ENCODE results near the gene IRF2.

- TF ChIP-seq GTF2F1 (IDR thresholded peaks at IDR 0.05; ENCODE audit: borderline replicate concordance, low read depth, low read length) (no peak), EP300 (IDR thresholded peaks at IDR 0.05; ENCODE audit: borderline replicate concordance in 1 of 2, low read depth in 2 of 2, low read length in 2 of 2) (no peak), CTCF (IDR thresholded peaks at IDR 0.05; ENCODE audit: control extremely low read depth in 1 of 3, insufficient read depth in 1 of 3, low read depth in 1 of 3, low read length in 3 of 3) (no peak), POLR2A (IDR thresholded peaks at IDR 0.05; ENCODE audit: control extremely low read depth in 1 of 2, low read depth in 2 of 2, low read length in 2 of 2) (no peak), SRF (IDR thresholded peaks at IDR 0.05; ENCODE audit: low read depth, low read length) (no peak), KDM5A (IDR thresholded peaks at IDR 0.05; ENCODE audit: low read length) (no peak), SUZ12 (IDR thresholded peaks at IDR 0.05; ENCODE audit: low read length) (no peak), YY1 (IDR thresholded peaks at IDR 0.05; ENCODE audit: low read depth, low read length) (no peak), CHD2 (IDR thresholded peaks at IDR 0.05; ENCODE audit: low read length) (no peak), PHF8 (conservative IDR thresholded peaks at IDR 0.05; ENCODE audit: low read depth, low read length) (no peak), GABPA (IDR thresholded peaks at IDR 0.05; ENCODE audit: borderline replicate concordance, insufficient read depth, low read length) (no peak), SIRT6 (IDR thresholded peaks at IDR 0.05; ENCODE audit: low read length) (no peak)
Observed at GRCh38 chr4:184479516-184479950, 5.2 kb upstream of the IRF2 start.
